Peyer's patch (tissue), 4 donors: ENCODE measurements around the gene NPAS2.

Experiments used
- POLR2A ChIP-seq, 2 donors: fragments of 450-650 bp; IDR thresholded peaks; one replicate each; pipeline ENCODE4 v1.5.1; 2017; ENCODE audit warnings: antibody characterized with exemption in 2 of 2, mild to moderate bottlenecking in 2 of 2, moderate library complexity in 2 of 2
- TF ChIP-seq, protein P1 (sequence below), 6 experiments: fragments of 450-650 bp in 4 of 6; fragments of 200-600 bp in 2 of 6; sonication (generic) in 1 of 6; IDR thresholded peaks; one replicate each; pipeline ENCODE4 v1.5.1; 2017 to 2019; ENCODE audit warnings: antibody characterized with exemption in 6 of 6, mild to moderate bottlenecking in 3 of 6, moderate library complexity in 1 of 6

- TF ChIP-seq, protein P1, sequence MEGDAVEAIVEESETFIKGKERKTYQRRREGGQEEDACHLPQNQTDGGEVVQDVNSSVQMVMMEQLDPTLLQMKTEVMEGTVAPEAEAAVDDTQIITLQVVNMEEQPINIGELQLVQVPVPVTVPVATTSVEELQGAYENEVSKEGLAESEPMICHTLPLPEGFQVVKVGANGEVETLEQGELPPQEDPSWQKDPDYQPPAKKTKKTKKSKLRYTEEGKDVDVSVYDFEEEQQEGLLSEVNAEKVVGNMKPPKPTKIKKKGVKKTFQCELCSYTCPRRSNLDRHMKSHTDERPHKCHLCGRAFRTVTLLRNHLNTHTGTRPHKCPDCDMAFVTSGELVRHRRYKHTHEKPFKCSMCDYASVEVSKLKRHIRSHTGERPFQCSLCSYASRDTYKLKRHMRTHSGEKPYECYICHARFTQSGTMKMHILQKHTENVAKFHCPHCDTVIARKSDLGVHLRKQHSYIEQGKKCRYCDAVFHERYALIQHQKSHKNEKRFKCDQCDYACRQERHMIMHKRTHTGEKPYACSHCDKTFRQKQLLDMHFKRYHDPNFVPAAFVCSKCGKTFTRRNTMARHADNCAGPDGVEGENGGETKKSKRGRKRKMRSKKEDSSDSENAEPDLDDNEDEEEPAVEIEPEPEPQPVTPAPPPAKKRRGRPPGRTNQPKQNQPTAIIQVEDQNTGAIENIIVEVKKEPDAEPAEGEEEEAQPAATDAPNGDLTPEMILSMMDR (IDR thresholded peaks at IDR 0.05) = no peak
- no peak for TF ChIP-seq POLR2A (IDR thresholded peaks at IDR 0.05)
Measured at GRCh38 chr2:100967716-100968115, 147.8 kb downstream of the NPAS2 start.
